ENCODE data around the gene SLC41A1. TPM values are rescaled to one million over a fixed set of nuclear protein-coding genes. Genes with fewer than 3 reads are reported as not detected.

Gene SLC41A1
- total RNA-seq, 1 donor: 29.3 TPM

DNA sequence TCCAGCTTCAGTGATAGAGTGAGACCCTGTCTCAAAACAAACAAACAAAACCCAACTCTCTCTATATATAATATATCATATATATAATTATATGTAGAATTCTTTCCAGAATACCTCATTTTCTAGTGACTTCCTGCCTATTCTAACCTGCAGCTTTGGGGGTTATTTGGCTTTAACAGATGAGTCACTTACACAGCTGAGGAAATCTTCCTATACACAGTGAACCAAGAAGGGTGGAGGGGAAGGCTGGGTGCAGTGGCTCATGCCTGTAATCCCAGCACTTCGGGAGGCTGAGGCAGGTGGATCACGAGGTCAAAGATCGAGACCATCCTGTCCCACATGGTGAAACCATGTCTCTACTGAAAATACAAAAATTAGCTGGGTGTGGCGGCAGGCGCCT, 47.0 kb downstream of the SLC41A1 start:
- DNase-seq (ENCODE audit: insufficient read length, low spot score, missing footprints): peak; percentile 76
- no peaks in the 10 kb centered on the region for H3K79me2 ChIP-seq (ENCODE audit: insufficient read depth, low read length)
- H4K20me1 ChIP-seq (ENCODE audit: insufficient read depth, low read length): no peaks in the 10 kb centered on the region
- TF ChIP-seq, protein P1, sequence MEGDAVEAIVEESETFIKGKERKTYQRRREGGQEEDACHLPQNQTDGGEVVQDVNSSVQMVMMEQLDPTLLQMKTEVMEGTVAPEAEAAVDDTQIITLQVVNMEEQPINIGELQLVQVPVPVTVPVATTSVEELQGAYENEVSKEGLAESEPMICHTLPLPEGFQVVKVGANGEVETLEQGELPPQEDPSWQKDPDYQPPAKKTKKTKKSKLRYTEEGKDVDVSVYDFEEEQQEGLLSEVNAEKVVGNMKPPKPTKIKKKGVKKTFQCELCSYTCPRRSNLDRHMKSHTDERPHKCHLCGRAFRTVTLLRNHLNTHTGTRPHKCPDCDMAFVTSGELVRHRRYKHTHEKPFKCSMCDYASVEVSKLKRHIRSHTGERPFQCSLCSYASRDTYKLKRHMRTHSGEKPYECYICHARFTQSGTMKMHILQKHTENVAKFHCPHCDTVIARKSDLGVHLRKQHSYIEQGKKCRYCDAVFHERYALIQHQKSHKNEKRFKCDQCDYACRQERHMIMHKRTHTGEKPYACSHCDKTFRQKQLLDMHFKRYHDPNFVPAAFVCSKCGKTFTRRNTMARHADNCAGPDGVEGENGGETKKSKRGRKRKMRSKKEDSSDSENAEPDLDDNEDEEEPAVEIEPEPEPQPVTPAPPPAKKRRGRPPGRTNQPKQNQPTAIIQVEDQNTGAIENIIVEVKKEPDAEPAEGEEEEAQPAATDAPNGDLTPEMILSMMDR (IDR thresholded peaks at IDR 0.05; ENCODE audit: extremely low read depth, low read depth, low read length): no peak
- no peak overlapping the region for H3K4me3 ChIP-seq (ENCODE audit: insufficient read depth, low read length)
- H3K36me3 ChIP-seq (ENCODE audit: insufficient read depth, low read length): no peaks in the 10 kb centered on the region
- no peaks in the 10 kb centered on the region for H3K9me3 ChIP-seq (ENCODE audit: low read depth, low read length)
- H3K27ac ChIP-seq (ENCODE audit: low read depth, low read length): no peak overlapping the region
- H3K4me1 ChIP-seq (ENCODE audit: insufficient read depth, low read length): no peaks in the 10 kb centered on the region
- no peak overlapping the region for H3K4me2 ChIP-seq (ENCODE audit: insufficient read depth, low read length)
- no peaks in the 10 kb centered on the region for H3K27me3 ChIP-seq (ENCODE audit: insufficient read depth, low read length)
- no peak overlapping the region for H2AFZ ChIP-seq (ENCODE audit: low read length)

DNA sequence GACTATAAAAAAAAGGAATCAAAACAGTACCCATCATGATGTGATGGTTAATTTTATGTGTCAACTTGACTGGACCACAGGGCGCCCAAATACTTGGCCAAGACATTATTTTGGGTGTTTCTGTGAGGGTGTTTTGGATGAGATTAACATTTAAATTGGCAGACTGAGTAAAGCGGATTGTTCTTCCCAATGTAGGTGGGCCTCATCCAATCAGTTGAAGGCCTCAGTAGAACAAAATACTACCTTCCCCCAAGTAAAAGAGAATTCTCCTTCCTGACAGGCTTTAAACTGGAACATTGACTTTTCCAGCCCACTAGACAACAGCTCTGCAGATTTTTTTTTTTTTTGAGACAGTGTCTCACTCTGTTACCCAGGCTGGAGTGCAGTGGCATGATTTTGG, 48.4 kb downstream of the SLC41A1 start:
- H3K4me2 ChIP-seq (ENCODE audit: insufficient read depth, low read length): no peak overlapping the region

DNA sequence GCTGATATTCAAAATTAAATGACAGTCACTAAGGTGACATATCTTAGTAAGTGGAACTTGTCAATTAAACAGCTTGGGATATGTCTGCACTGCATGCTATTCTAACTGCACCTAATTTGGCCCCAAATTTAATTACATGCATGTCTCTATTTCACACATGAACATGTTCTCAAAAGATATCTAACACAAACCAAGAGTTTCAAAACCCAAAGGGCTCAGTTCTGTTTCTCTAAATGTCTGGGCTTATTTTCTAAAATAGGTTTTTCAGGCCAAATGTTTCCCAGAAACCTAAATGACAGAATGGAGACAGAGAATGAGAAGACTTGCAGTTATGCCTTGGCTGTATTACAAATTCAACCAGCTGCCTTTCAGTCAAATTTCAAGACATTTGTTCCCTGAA, 49.0 kb downstream of the SLC41A1 start:
- no peaks in the 10 kb centered on the region for H3K79me2 ChIP-seq (ENCODE audit: insufficient read depth, low read length)
- TF ChIP-seq, protein P1 (IDR thresholded peaks at IDR 0.05; ENCODE audit: extremely low read depth, low read depth, low read length): no peak
- no peak for DNase-seq (ENCODE audit: insufficient read length, low spot score, missing footprints)
- H3K4me2 ChIP-seq (ENCODE audit: insufficient read depth, low read length): no peak overlapping the region
- H4K20me1 ChIP-seq (ENCODE audit: insufficient read depth, low read length): no peaks in the 10 kb centered on the region
- H3K36me3 ChIP-seq (ENCODE audit: insufficient read depth, low read length): no peaks in the 10 kb centered on the region
- no peaks in the 10 kb centered on the region for H3K9me3 ChIP-seq (ENCODE audit: low read depth, low read length)
- H3K27ac ChIP-seq (ENCODE audit: low read depth, low read length): no peak overlapping the region
- no peak overlapping the region for H2AFZ ChIP-seq (ENCODE audit: low read length)
- no peaks in the 10 kb centered on the region for H3K27me3 ChIP-seq (ENCODE audit: insufficient read depth, low read length)
- no peak overlapping the region for H3K4me3 ChIP-seq (ENCODE audit: insufficient read depth, low read length)
- H3K4me1 ChIP-seq (ENCODE audit: insufficient read depth, low read length): no peaks in the 10 kb centered on the region

More for the DNA sequence above, 48.4 kb downstream of the SLC41A1 start:
- no peaks in the 10 kb centered on the region for H3K36me3 ChIP-seq (ENCODE audit: insufficient read depth, low read length)
- no peaks in the 10 kb centered on the region for H3K27me3 ChIP-seq (ENCODE audit: insufficient read depth, low read length)
- H3K79me2 ChIP-seq (ENCODE audit: insufficient read depth, low read length): no peaks in the 10 kb centered on the region
- no peak for DNase-seq (ENCODE audit: insufficient read length, low spot score, missing footprints)
- no peak overlapping the region for H3K4me3 ChIP-seq (ENCODE audit: insufficient read depth, low read length)
- H3K9me3 ChIP-seq (ENCODE audit: low read depth, low read length): no peaks in the 10 kb centered on the region
- H4K20me1 ChIP-seq (ENCODE audit: insufficient read depth, low read length): no peaks in the 10 kb centered on the region
- H3K4me1 ChIP-seq (ENCODE audit: insufficient read depth, low read length): no peaks in the 10 kb centered on the region
- no peak overlapping the region for H2AFZ ChIP-seq (ENCODE audit: low read length)
- no peak overlapping the region for H3K27ac ChIP-seq (ENCODE audit: low read depth, low read length)
- TF ChIP-seq, protein P1 (IDR thresholded peaks at IDR 0.05; ENCODE audit: extremely low read depth, low read depth, low read length): no peak

DNA sequence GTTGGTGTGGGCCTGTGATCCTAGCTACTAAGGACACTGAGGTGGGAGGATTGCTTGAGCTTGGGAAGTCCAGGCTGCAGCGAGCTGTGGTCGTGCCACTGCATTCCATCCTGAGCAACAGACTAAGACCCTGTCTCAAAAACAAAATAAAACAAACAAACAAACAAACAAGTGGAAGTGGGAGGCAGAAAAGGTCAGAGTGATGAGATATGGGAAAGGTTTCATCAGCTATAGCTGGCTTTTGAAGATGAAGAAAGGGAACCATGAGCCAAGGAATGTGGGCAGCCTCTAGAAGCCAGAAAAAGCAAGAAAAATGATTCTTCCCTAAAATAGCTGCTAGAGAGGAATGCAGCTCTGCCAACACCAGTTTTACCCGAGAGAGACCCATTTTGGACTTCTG, 52.4 kb downstream of the SLC41A1 start:
- Histone ChIP-seq H3K27ac (ENCODE audit: low read depth, low read length) (no peak overlapping the region), H3K4me3 (ENCODE audit: insufficient read depth, low read length) (no peak overlapping the region), H3K4me1 (ENCODE audit: insufficient read depth, low read length) (no peaks in the 10 kb centered on the region), H3K36me3 (ENCODE audit: insufficient read depth, low read length) (no peaks in the 10 kb centered on the region), H3K27me3 (ENCODE audit: insufficient read depth, low read length) (no peaks in the 10 kb centered on the region), H3K79me2 (ENCODE audit: insufficient read depth, low read length) (no peaks in the 10 kb centered on the region), H2AFZ (ENCODE audit: low read length) (no peak overlapping the region), H3K9me3 (ENCODE audit: low read depth, low read length) (no peaks in the 10 kb centered on the region), H4K20me1 (ENCODE audit: insufficient read depth, low read length) (no peaks in the 10 kb centered on the region), H3K4me2 (ENCODE audit: insufficient read depth, low read length) (no peak overlapping the region)
- no peak for DNase-seq (ENCODE audit: insufficient read length, low spot score, missing footprints)
- TF ChIP-seq, protein P1 (IDR thresholded peaks at IDR 0.05; ENCODE audit: extremely low read depth, low read depth, low read length): no peak
